CD14-positive monocyte (primary cell): ENCODE measurements around the gene CRYAB. TPM values are rescaled to one million over a fixed set of nuclear protein-coding genes. Genes with fewer than 3 reads are reported as not detected.

ENCODE experiments used
- DNase-seq, 3 donors: peaks; one replicate each; pipeline ENCODE4 v3.0.0-alpha.2; 2011 to 2022
- H2AFZ ChIP-seq: 2 replicates; pipeline ENCODE4 v1.6.0; 2012; ENCODE audit warnings: mild to moderate bottlenecking, low read depth, low read length, inconsistent platforms; ENCODE audit not compliant: insufficient read depth, poor library complexity, severe bottlenecking
- H3K27ac ChIP-seq, 2 donors: 1 replicate in 1 of 2; 2 replicates in 1 of 2; pipeline ENCODE4 v1.5.1; 2012 to 2013; ENCODE audit warnings: low read length in 2 of 2, control low read depth in 1 of 2, inconsistent platforms in 1 of 2, low read depth in 1 of 2, mild to moderate bottlenecking in 1 of 2
- H3K27me3 ChIP-seq, 2 donors: one replicate each; pipeline versions ENCODE4 v1.6.0 to v1.6.1; 2011 to 2013; ENCODE audit warnings: low read length in 2 of 2; ENCODE audit not compliant: control insufficient read depth in 2 of 2, insufficient read depth in 2 of 2
- H3K36me3 ChIP-seq, 2 donors: replicated peaks in 1 of 2; 1 replicate in 1 of 2; 2 replicates in 1 of 2; pipeline versions ENCODE4 v1.5.1 to v1.6.1; 2012 to 2013; ENCODE audit warnings: low read length in 2 of 2, control low read depth in 1 of 2, inconsistent platforms in 1 of 2, mild to moderate bottlenecking in 1 of 2; ENCODE audit not compliant: insufficient read depth in 2 of 2, control insufficient read depth in 1 of 2
- H3K4me1 ChIP-seq, 2 donors: 1 replicate in 1 of 2; 2 replicates in 1 of 2; pipeline versions ENCODE4 v1.5.1 to v1.6.1; 2012 to 2013; ENCODE audit warnings: low read length in 2 of 2, control low read depth in 1 of 2, inconsistent platforms in 1 of 2, mild to moderate bottlenecking in 1 of 2, moderate library complexity in 1 of 2; ENCODE audit not compliant: insufficient read depth in 2 of 2, control insufficient read depth in 1 of 2
- H3K4me2 ChIP-seq: replicated peaks from 2 replicates; pipeline ENCODE3; 2012; ENCODE audit warnings: low read length, moderate library complexity, mild to moderate bottlenecking; ENCODE audit not compliant: poor library complexity, severe bottlenecking; ENCODE audit errors: extremely low read depth
- H3K4me3 ChIP-seq, 3 experiments: fragments of 200-600 bp in 1 of 3; sonication (generic) in 1 of 3; replicated peaks in 1 of 3; 1 replicate in 2 of 3; 2 replicates in 1 of 3; pipeline ENCODE4 v1.5.1; 2011 to 2013; ENCODE audit warnings: low read length in 3 of 3, mild to moderate bottlenecking in 3 of 3, control low read depth in 2 of 3, low read depth in 2 of 3, inconsistent platforms in 1 of 3, moderate library complexity in 1 of 3
- H3K79me2 ChIP-seq: 2 replicates; pipeline ENCODE4 v1.6.0; 2012; ENCODE audit warnings: mild to moderate bottlenecking, control low read depth, inconsistent platforms, low read length, moderate library complexity; ENCODE audit not compliant: insufficient read depth
- H3K9ac ChIP-seq: 2 replicates; pipeline ENCODE4 v1.6.0; 2017; ENCODE audit warnings: low read length, mild to moderate bottlenecking; ENCODE audit not compliant: insufficient read depth, poor library complexity, severe bottlenecking
- H3K9me3 ChIP-seq, 2 donors: replicated peaks in 1 of 2; 1 replicate in 1 of 2; 2 replicates in 1 of 2; pipeline versions ENCODE4 v1.5.1 to v1.6.1; 2012 to 2013; ENCODE audit warnings: low read length in 2 of 2, control low read depth in 1 of 2; ENCODE audit not compliant: control insufficient read depth in 1 of 2, insufficient read depth in 1 of 2
- H4K20me1 ChIP-seq: 2 replicates; pipeline ENCODE4 v1.6.0; 2012; ENCODE audit warnings: mild to moderate bottlenecking, low read length, control low read depth, moderate library complexity; ENCODE audit not compliant: insufficient read depth
- H3K27ac Mint-ChIP-seq, 7 donors: one replicate each; pipeline ENCODE4 v1.8.0; 2020; ENCODE audit warnings: mild to moderate bottlenecking in 7 of 7, mixed read lengths in 7 of 7, moderate library complexity in 6 of 7, inconsistent platforms in 2 of 7
- H3K27me3 Mint-ChIP-seq, 3 donors: one replicate each; pipeline ENCODE4 v1.8.0; 2021 to 2022; ENCODE audit warnings: low read depth in 3 of 3, mild to moderate bottlenecking in 3 of 3, mixed read lengths in 3 of 3, moderate library complexity in 3 of 3, inconsistent platforms in 1 of 3
- H3K36me3 Mint-ChIP-seq, 2 donors: one replicate each; pipeline ENCODE4 v1.8.0; 2020; ENCODE audit warnings: mixed read lengths in 2 of 2, inconsistent platforms in 1 of 2, mild to moderate bottlenecking in 1 of 2
- H3K4me1 Mint-ChIP-seq: one replicate; pipeline ENCODE4 v1.8.0; 2020; ENCODE audit warnings: mild to moderate bottlenecking, mixed read lengths
- H3K4me3 Mint-ChIP-seq, 2 donors: one replicate each; pipeline ENCODE4 v1.8.0; 2020; ENCODE audit warnings: mild to moderate bottlenecking in 2 of 2, mixed read lengths in 2 of 2, moderate library complexity in 1 of 2
- H3K9me3 Mint-ChIP-seq, 7 donors: one replicate each; pipeline ENCODE4 v1.8.0; 2020 to 2022; ENCODE audit warnings: mixed read lengths in 7 of 7, mild to moderate bottlenecking in 6 of 7, moderate library complexity in 6 of 7, inconsistent platforms in 2 of 7
- CTCF ChIP-seq: fragments of 200-600 bp; IDR thresholded peaks from one replicate; pipeline ENCODE4 v1.8.0; 2022; ENCODE audit warnings: antibody characterized with exemption, mild to moderate bottlenecking
- WGBS: methylation state at CpG from one replicate; pipeline ENCODE4 v1.1.5; 2013; ENCODE audit warnings: missing lambda C conversion rate; ENCODE audit not compliant: insufficient coverage; 5-methylcytosine and 5-hydroxymethylcytosine counted together
- intact Hi-C, 2 donors: fragments of 100-400 bp; cut with micrococcal nuclease; formaldehyde crosslinking; loops; one replicate each; pipeline versions ENCODE4 v1.15.0 to v1.15.1; 2023
- polyA plus RNA-seq, 3 donors: library from polyadenylated mRNA; depleted of rRNA in 1 of 3; unstranded in 2 of 3; stranded (reverse) in 1 of 3; fragments of 300-500 nt in 2 of 3; fragments of >200 nt in 1 of 3; fragmentation: Illumina TruSeq in 2 of 3; gene quantifications; 1 replicate in 2 of 3; 2 replicates in 1 of 3; pipeline ENCODE4 v1.2.3, GENCODE V29; 2012 to 2021

Gene CRYAB
- polyA plus RNA-seq, 3 donors, result not detected

DNA sequence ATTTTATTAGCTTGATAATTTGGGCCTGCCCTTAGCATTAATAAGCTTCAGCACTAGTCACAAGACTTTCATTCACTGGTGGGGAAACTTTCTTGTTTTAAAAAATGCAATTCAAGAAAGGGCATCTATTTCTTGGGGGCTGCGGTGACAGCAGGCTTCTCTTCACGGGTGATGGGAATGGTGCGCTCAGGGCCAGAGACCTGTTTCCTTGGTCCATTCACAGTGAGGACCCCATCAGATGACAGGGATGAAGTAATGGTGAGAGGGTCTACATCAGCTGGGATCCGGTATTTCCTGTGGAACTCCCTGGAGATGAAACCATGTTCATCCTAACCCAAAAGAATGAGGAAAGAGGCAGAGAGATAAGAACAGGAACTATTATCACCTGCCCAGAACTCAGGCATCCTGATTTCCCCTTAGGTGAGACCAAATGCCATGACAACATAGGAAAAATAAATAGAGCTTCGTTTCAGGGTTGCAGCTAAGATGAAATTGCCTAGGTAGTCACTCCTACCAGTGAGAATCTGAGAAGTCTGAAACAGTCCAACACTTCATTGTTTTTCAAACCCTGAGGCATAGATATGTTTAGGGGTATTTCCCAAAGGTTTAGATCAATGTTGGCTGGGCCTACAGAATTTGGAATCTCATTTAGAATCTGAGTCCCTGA, 2.8 kb downstream of the CRYAB start:
- H3K27ac Mint-ChIP-seq, result no peak overlapping the region
- no peak overlapping the region for H3K4me3 Mint-ChIP-seq
- WGBS, result 94% methylated on average over 3 of the region's 5 CpGs
- Histone ChIP-seq H2AFZ (no peak overlapping the region), H3K9ac (no peak overlapping the region), H3K36me3 (no peaks in the 10 kb centered on the region), H3K27ac (no peak overlapping the region), H4K20me1 (no peaks in the 10 kb centered on the region), H3K79me2 (no peaks in the 10 kb centered on the region), H3K4me1 (no peaks in the 10 kb centered on the region), H3K4me3 (no peak overlapping the region), H3K27me3 (peaks cover 10 to 34% of the 10 kb centered on the region in 2 donors), H3K4me2 (no peak overlapping the region), H3K9me3 (peaks cover 4 to 11% of the 10 kb centered on the region in 2 donors)
- H3K36me3 Mint-ChIP-seq, result peaks cover 0 to 3% of the 10 kb centered on the region in 2 donors
- H3K4me1 Mint-ChIP-seq, result peaks cover 3% of the 10 kb centered on the region
- intact Hi-C loops, result no loop called here
- TF ChIP-seq CTCF, result no peak
- H3K9me3 Mint-ChIP-seq, result peaks cover 8 to 15% (median 13%) of the 10 kb centered on the region in 7 donors
- H3K27me3 Mint-ChIP-seq, result peaks cover 32 to 37% (median 35%) of the 10 kb centered on the region in 3 donors
- no peak for DNase-seq

DNA sequence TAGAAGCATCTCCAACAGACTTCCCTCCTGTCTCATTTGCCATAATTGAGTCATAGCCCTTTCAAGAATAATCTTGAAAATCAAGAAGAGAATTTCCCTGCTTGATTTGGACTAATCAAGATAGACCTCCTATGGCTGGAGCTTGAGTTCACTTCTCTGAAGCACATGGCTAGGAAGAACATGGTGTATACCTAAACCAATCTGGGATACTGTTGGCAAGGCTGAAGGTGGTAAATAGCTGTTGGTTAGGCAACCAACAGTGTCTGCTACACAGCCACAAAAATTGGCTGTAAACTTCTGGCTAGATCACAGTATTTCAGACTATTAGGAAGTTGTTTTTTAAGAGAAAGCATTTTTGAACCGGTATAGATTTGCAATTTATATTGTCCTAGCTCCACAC, 4.9 kb downstream of the CRYAB start:
- no peak for DNase-seq
- no peaks in the 10 kb centered on the region for H3K79me2 ChIP-seq
- Mint-ChIP-seq H3K4me1 (peaks cover 3% of the 10 kb centered on the region), H3K9me3 (peaks cover 8 to 15% (median 13%) of the 10 kb centered on the region in 7 donors), H3K27ac (no peak overlapping the region), H3K27me3 (peaks cover 14 to 16% (median 15%) of the 10 kb centered on the region in 3 donors), H3K4me3 (no peak overlapping the region), H3K36me3 (peaks cover 0 to 3% of the 10 kb centered on the region in 2 donors)
- H2AFZ ChIP-seq, result no peak overlapping the region
- no peaks in the 10 kb centered on the region for H4K20me1 ChIP-seq
- H3K9me3 ChIP-seq, result peaks cover 4 to 11% of the 10 kb centered on the region in 2 donors
- TF ChIP-seq CTCF, result no peak
- H3K4me2 ChIP-seq, result no peak overlapping the region
- no peak overlapping the region for H3K27ac ChIP-seq
- intact Hi-C loops, result no loop called here
- peaks cover 5 to 16% of the 10 kb centered on the region in 2 donors for H3K27me3 ChIP-seq
- H3K4me1 ChIP-seq, result no peaks in the 10 kb centered on the region
- no peak overlapping the region for H3K4me3 ChIP-seq
- no peaks in the 10 kb centered on the region for H3K36me3 ChIP-seq
- no peak overlapping the region for H3K9ac ChIP-seq
- no CpG with 5 or more reads among the region's 1 CpG for whole genome bisulfite sequencing
